ENCODE data around the gene CILP2.

DNA sequence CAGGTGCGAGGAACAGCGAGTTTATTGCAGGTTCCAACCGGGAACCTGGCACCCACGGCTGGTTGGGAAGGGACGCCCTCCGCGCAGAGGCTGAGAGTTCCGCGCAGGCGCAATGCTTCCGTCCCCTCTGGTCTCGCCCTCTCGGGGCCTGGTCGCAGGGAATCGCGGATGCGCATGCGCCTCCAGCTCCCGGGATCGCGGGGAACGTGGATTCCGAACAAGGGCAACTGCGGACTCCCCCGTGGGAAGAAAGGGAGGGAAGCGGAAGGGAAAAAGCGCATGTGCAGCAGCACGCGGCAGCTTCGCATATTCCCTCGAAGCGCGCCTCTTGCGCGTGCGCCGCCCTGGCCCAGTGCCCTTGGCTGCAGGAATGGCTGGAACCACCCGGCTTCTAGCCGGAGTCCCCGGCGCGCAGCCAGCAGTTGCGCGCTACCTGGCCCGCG is 23.8 kb upstream of the CILP2 start:
- no peak for TF ChIP-seq POLR2A (IDR thresholded peaks at IDR 0.05; ENCODE audit: control extremely low read depth in 1 of 2, low read depth in 2 of 2, low read length in 2 of 2)
- no peak for TF ChIP-seq NRF1 (IDR thresholded peaks at IDR 0.05; ENCODE audit: low read depth, low read length)
- no peak for TF ChIP-seq KDM5A (IDR thresholded peaks at IDR 0.05; ENCODE audit: low read length)
- TF ChIP-seq, protein P1, sequence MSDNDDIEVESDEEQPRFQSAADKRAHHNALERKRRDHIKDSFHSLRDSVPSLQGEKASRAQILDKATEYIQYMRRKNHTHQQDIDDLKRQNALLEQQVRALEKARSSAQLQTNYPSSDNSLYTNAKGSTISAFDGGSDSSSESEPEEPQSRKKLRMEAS (IDR thresholded peaks at IDR 0.05) = no peak
- TF ChIP-seq POLR2AphosphoS5 (IDR thresholded peaks at IDR 0.05; ENCODE audit: low read depth, low read length) = no peak
- no peak for TF ChIP-seq SIN3A (conservative IDR thresholded peaks at IDR 0.05 in 1 of 2, IDR thresholded peaks at IDR 0.05 in 1 of 2; ENCODE audit: low read depth in 1 of 2, low read length in 2 of 2)
- TF ChIP-seq EZH2 (IDR thresholded peaks at IDR 0.05; ENCODE audit: low read depth, low read length, severe bottlenecking) = no peak

Data from H1 (cell line).